SJSA1 (cell line): ENCODE data around the gene GAL. TPM values are rescaled to one million over a fixed set of nuclear protein-coding genes. Genes with fewer than 3 reads are reported as not detected.
A peak's percentile ranks its signal among the peaks of the same experiment; 100 is the strongest.
"Not testable (repeated sequence)": the region's sequence is repeated elsewhere in the genome, so short reads cannot be mapped to it uniquely, and the experiment has no call there.

Experiments used
- DNase-seq, 2 experiments: peaks; one replicate each; pipeline ENCODE4 v3.0.0-alpha.2; 2015 to 2020; ENCODE audit warnings: low spot score in 2 of 2, low read depth in 1 of 2
- H3K27ac ChIP-seq: fragments of 250-450 bp; sonication (Bioruptor Pico); 2 replicates; pipeline ENCODE4 v1.5.1; 2020; ENCODE audit warnings: mild to moderate bottlenecking, moderate library complexity
- H3K27me3 ChIP-seq: fragments of 250-450 bp; sonication (Bioruptor Pico); replicated peaks from 2 replicates; pipeline ENCODE4 v1.5.1; 2020; ENCODE audit warnings: mild to moderate bottlenecking, moderate library complexity
- H3K36me3 ChIP-seq: fragments of 250-450 bp; sonication (Bioruptor Pico); 2 replicates; pipeline ENCODE4 v1.5.1; 2020; ENCODE audit warnings: mild to moderate bottlenecking
- H3K4me1 ChIP-seq: fragments of 250-450 bp; sonication (Bioruptor Pico); replicated peaks from 2 replicates; pipeline ENCODE4 v1.6.1; 2021; ENCODE audit warnings: mild to moderate bottlenecking
- H3K4me3 ChIP-seq: fragments of 250-450 bp; sonication (Bioruptor Pico); 2 replicates; pipeline ENCODE4 v1.5.1; 2020; ENCODE audit warnings: mild to moderate bottlenecking
- H3K9me3 ChIP-seq: fragments of 250-450 bp; sonication (Bioruptor Pico); replicated peaks from 2 replicates; pipeline ENCODE4 v1.5.1; 2020; ENCODE audit warnings: mild to moderate bottlenecking
- total RNA-seq: library from RNA; depleted of rRNA; stranded (reverse); fragments of >200 nt; shearing (Covaris generic); gene quantifications from 2 replicates; pipeline ENCODE4 v1.2.3, GENCODE V29; 2014; rRNA removed

The GAL gene
- not detected in 2 replicates for total RNA-seq

- H3K9me3 ChIP-seq: no peaks in the 10 kb centered on the region
- H3K4me1 ChIP-seq: peaks cover 9% of the 10 kb centered on the region
- peak in 1 of 2 experiments; percentile 57 for DNase-seq
- no peak within 1 kb of the TSS for H3K27ac ChIP-seq
- peaks cover 66% of the 10 kb centered on the region for H3K27me3 ChIP-seq
- H3K36me3 ChIP-seq: no peaks in the 10 kb centered on the region
- peak within 1 kb of the TSS; percentile 7; the same call in 1 of the 2 replicates for H3K4me3 ChIP-seq
These were observed at the start of gene GAL for GRCh38 chr11:68684385-68685356. Gene GAL, plus strand, starts transcription at chr11:68684544. Its CDS starts 380 bp downstream, at chr11:68684924.

- H3K36me3 ChIP-seq: not testable (repeated sequence)
These were observed 49.7 kb upstream of the GAL start for GRCh38 chr11:68634606-68635005.

GRCh38 chr11:68635172-68635571 is 49.2 kb upstream of the GAL start:
- H3K4me3 ChIP-seq, H3K4me1 ChIP-seq, H3K36me3 ChIP-seq, DNase-seq, H3K27ac ChIP-seq, H3K9me3 ChIP-seq: not testable (repeated sequence)
- peaks cover 38% of the 10 kb centered on the region for H3K27me3 ChIP-seq

More at GRCh38 chr11:68634606-68635005, 49.7 kb upstream of the GAL start:
- H3K4me3 ChIP-seq, H3K27ac ChIP-seq, H3K4me1 ChIP-seq, H3K9me3 ChIP-seq, DNase-seq: not testable (repeated sequence)
- H3K27me3 ChIP-seq: peaks cover 35% of the 10 kb centered on the region

GRCh38 chr11:68635883-68636282 is 48.5 kb upstream of the GAL start:
- peaks cover 37% of the 10 kb centered on the region for H3K27me3 ChIP-seq
- H3K9me3 ChIP-seq, H3K4me3 ChIP-seq, DNase-seq, H3K36me3 ChIP-seq, H3K27ac ChIP-seq, H3K4me1 ChIP-seq: not testable (repeated sequence)

- H3K4me1 ChIP-seq, H3K9me3 ChIP-seq, H3K27ac ChIP-seq, H3K36me3 ChIP-seq, DNase-seq, H3K4me3 ChIP-seq: not testable (repeated sequence)
- H3K27me3 ChIP-seq: peaks cover 44% of the 10 kb centered on the region
These were observed 45.0 kb upstream of the GAL start for GRCh38 chr11:68639322-68639721.

GRCh38 chr11:68641880-68642279 is 42.5 kb upstream of the GAL start:
- Histone ChIP-seq H3K36me3 (no peaks in the 10 kb centered on the region), H3K9me3 (peaks cover 9% of the 10 kb centered on the region), H3K4me1 (no peaks in the 10 kb centered on the region), H3K27ac (no peak overlapping the region), H3K27me3 (peaks cover 44% of the 10 kb centered on the region), H3K4me3 (no peak overlapping the region)
- no peak for DNase-seq

GRCh38 chr11:68643585-68643984 is 40.8 kb upstream of the GAL start:
- Histone ChIP-seq H3K9me3 (peaks cover 17% of the 10 kb centered on the region), H3K4me1 (no peaks in the 10 kb centered on the region), H3K27me3 (peaks cover 45% of the 10 kb centered on the region), H3K27ac (no peak overlapping the region), H3K4me3 (no peak overlapping the region), H3K36me3 (no peaks in the 10 kb centered on the region)
- DNase-seq: no peak

- H3K9me3 ChIP-seq: peaks cover 17% of the 10 kb centered on the region
- no peak overlapping the region for H3K4me3 ChIP-seq
- H3K27ac ChIP-seq: no peak overlapping the region
- H3K36me3 ChIP-seq: no peaks in the 10 kb centered on the region
- H3K4me1 ChIP-seq: no peaks in the 10 kb centered on the region
- peaks cover 36% of the 10 kb centered on the region for H3K27me3 ChIP-seq
- DNase-seq: no peak
These were observed 37.5 kb upstream of the GAL start for GRCh38 chr11:68646832-68647231.

- Histone ChIP-seq H3K4me1 (no peaks in the 10 kb centered on the region), H3K9me3 (peaks cover 17% of the 10 kb centered on the region), H3K36me3 (no peaks in the 10 kb centered on the region), H3K4me3 (no peak overlapping the region), H3K27ac (no peak overlapping the region), H3K27me3 (peaks cover 25% of the 10 kb centered on the region)
- peak in 1 of 2 experiments; percentile 50 for DNase-seq
These were observed 34.3 kb upstream of the GAL start for GRCh38 chr11:68649851-68650555.

- H3K27me3 ChIP-seq: peaks cover 33% of the 10 kb centered on the region
- no peak overlapping the region for H3K27ac ChIP-seq
- no peaks in the 10 kb centered on the region for H3K4me1 ChIP-seq
- H3K9me3 ChIP-seq: peaks cover 16% of the 10 kb centered on the region
- H3K36me3 ChIP-seq: no peaks in the 10 kb centered on the region
- DNase-seq: peak in 1 of 2 experiments; percentile 49
- H3K4me3 ChIP-seq: no peak overlapping the region
These were observed 33.5 kb upstream of the GAL start for GRCh38 chr11:68650801-68651200.

- Histone ChIP-seq H3K36me3 (no peaks in the 10 kb centered on the region), H3K4me3 (no peak overlapping the region), H3K27ac (no peak overlapping the region), H3K27me3 (peaks cover 32% of the 10 kb centered on the region), H3K4me1 (no peaks in the 10 kb centered on the region), H3K9me3 (peaks cover 10% of the 10 kb centered on the region)
- no peak for DNase-seq
These were observed 32.9 kb upstream of the GAL start for GRCh38 chr11:68651208-68651984.

- Histone ChIP-seq H3K27ac (no peak overlapping the region), H3K9me3 (peaks cover 6% of the 10 kb centered on the region), H3K27me3 (peaks cover 29% of the 10 kb centered on the region), H3K4me3 (no peak overlapping the region), H3K4me1 (no peaks in the 10 kb centered on the region), H3K36me3 (no peaks in the 10 kb centered on the region)
- DNase-seq: no peak
These were observed 32.2 kb upstream of the GAL start for GRCh38 chr11:68651985-68652682.

GRCh38 chr11:68652683-68653156 is 31.6 kb upstream of the GAL start:
- H3K27me3 ChIP-seq: peaks cover 29% of the 10 kb centered on the region
- H3K27ac ChIP-seq: no peak overlapping the region
- H3K4me3 ChIP-seq: no peak overlapping the region
- DNase-seq: no peak
- no peaks in the 10 kb centered on the region for H3K4me1 ChIP-seq
- no peaks in the 10 kb centered on the region; the same call in 1 of the 2 replicates for H3K9me3 ChIP-seq
- H3K36me3 ChIP-seq: no peaks in the 10 kb centered on the region
